GM19397 (cell line): ENCODE data around the gene MTRFR.

Experiments used
- ATAC-seq: cut with Tn5 transposase; IDR thresholded peaks from one replicate; pipeline ENCODE4 v1.9.1; 2021; ENCODE audit warnings: mild to moderate bottlenecking, moderate library complexity; ENCODE audit not compliant: unreplicated experiment

The MTRFR gene

DNA sequence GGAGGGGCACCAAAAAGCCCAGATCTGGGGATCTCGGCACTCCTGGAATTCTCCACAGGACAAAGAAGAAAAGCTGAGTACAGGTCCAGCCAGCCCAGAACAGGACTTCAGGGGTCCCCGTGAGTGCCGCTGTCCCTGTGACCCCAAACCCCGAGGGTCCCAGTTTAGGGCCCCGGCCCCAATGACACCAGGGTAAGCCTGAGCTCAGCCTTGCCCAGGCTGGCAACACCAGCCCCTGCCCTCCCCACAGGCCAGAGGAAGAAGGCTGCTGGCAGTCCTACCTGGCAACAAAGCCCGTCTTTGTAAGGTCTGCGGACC lies 36.6 kb downstream of the MTRFR start:
- ATAC-seq: no peak

- peak; percentile 5 for ATAC-seq
Observed at GRCh38 chr12:123270214-123271000, 37.2 kb downstream of the MTRFR start.

DNA sequence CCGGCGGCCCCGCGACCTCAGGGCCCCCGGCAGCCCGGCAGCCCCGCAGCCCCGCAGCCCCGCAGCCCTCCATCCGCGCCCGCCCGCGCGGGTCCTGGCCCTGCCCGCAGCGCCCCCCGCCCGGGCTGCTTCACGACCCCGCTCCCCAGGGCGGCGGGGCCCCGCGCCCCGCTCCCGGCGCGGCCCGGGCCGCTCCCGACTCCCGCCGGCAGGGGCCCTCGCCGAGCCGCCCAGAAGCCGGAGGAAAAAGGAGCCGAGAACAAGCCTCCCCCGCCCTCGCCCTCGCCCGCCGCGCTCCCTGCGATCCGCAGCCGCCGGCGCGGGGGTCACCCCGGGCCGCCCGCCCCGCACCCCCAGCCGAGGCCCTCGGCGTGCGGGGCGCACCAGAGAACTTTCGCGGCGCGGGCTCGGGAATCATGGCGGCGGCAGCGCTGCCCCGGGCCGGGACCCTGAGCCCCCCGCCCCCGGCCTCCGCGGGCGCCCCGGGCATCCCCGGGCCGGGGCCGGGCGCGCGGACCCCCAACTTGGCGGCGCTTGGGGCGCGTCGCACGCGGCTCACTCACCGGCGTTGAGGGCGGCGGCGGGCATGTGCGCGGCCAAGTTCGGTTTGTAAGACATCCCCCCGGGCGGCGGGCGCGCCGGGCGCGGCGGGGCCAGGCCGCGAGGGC lies 37.9 kb downstream of the MTRFR start:
- ATAC-seq: peak; percentile 59

- no peak for ATAC-seq
Observed at GRCh38 chr12:123273166-123273565, 39.9 kb downstream of the MTRFR start.

DNA sequence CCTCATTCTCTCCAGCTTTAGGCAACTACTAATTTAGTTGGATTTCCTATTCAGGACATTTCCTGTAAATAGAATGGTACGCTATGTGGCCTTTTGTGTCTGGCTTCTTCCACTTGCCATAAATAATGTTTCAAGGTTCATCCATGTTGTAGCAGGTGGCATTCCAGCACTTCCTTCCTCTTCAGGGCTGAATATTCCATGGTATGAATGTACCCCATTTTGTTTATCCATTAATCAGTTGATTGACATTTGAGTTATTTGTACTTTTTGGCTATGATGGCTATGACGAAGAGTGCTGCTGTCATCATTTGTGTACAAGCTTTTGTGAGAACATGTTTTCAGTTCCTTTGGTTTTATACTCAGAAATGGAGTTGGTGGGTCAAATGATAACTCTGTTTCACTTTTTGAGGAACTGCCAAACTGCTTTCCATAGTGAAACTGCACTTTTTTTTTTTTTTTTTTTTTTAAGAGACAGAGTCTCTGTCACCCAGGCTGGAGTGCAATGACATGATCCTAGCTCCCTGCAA lies 44.9 kb downstream of the MTRFR start:
- ATAC-seq: no peak

- ATAC-seq: no peak
Observed at GRCh38 chr12:123280971-123281370, 47.7 kb downstream of the MTRFR start.

DNA sequence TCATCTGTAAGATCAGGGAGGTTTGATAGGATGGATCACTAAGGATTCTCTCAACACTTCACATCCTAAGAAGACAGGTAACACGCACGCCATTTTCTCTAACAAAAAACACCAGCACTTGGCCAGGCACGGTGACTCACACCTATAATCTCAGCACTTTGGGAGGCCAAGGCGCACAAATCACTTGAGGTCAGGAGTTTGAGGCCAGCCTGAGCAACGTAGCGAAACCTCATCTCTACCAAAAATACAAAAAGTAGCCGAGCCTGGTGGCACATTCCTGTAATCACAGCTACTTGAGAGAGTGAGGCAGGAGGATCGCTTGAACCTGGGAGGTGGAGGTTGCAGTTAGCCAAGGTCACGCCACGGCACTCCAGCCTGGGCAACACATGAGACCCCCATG lies 48.9 kb downstream of the MTRFR start:
- no peak for ATAC-seq

- ATAC-seq: no peak
Observed at GRCh38 chr12:123283461-123283860, 50.2 kb downstream of the MTRFR start.

- no peak for ATAC-seq
Observed at GRCh38 chr12:123284669-123285068, 51.4 kb downstream of the MTRFR start.

DNA sequence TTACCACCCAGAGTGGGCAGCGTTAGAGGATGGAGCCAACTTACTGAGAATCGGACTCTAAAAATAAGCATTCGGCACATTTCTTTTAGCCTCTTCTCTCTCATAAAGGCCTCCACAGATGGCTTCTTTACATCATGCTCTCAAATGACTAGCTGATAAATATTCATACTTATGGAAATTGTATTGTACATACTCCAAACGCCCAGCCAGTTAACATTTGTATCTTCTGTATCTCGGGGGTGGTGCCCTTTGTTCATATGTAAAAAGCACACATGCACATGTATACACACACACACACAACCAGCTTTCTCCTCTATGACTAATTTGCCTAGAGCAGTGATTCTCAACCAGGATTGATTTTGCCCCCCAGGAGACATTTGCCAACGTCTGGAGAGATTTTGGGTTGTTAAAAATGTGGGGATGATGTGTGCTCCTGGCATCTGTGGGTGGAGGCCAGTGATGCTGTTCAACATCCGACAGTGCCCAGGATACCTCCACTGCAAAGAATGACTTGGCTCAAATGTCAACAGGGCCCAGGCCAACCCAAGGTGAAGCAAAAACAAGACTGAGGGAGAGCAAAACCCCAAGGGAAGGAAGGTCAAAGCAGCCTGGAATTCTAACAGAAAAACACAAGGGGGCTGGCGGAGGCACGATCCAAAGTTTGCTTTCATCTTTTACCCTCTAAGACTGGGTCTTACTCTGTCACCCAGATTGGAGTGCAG lies 53.6 kb downstream of the MTRFR start:
- ATAC-seq: no peak

DNA sequence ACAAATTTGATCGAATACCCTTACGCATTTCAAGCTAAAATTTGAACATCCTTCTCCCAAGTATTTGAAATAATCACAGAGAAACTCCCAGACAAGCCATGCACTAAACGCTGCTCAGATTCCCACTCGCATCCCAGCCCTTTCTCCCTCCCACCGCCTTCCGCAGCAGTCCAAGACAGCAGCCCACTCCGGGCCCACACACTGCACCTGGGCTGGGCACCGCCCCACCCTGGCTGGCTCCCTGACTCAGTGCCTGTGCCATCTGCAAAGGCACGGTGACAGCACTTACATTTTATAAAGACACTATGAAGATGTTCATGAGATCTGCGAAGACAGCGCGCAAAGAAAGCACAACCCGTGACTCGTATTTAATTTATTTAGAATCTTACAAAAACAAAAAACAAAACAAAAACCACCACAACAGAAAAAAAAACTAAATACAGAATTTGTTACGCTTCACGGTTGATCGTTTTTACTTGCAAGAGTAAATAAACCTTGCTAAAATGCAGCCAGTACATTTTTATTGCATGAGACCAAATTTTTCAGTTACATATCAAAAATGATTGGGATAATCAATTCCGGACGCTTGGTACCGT lies 55.6 kb downstream of the MTRFR start:
- ATAC-seq: no peak

- no peak for ATAC-seq
Observed at GRCh38 chr12:123289911-123290310, 56.7 kb downstream of the MTRFR start.

DNA sequence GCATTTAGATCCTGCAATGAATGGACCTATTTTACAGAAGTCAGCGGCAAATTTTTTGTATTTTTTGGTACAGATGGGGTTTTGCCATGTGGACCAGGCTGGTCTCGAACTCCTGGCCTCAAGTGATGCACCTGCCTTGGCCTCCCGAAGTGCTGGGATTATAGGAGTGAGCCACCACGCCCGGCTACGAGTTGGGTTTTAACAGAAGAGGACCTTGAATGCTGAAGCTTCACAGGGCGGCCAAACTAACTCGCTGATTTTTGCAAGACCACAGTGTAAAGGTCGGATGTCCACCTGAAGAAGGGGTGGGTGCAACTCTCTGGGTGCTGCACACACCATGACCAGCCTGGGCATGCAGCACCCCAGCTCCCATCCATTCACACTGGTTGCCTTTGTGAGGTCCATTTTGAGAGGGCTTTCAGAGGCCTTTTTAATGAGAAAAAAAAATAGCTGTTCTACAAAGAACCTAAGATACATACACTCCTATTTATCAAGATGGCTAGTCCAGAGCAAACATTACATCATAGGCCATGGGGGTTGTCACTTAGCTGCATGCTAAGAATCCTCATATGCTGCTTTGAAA lies 60.0 kb downstream of the MTRFR start:
- no peak for ATAC-seq

DNA sequence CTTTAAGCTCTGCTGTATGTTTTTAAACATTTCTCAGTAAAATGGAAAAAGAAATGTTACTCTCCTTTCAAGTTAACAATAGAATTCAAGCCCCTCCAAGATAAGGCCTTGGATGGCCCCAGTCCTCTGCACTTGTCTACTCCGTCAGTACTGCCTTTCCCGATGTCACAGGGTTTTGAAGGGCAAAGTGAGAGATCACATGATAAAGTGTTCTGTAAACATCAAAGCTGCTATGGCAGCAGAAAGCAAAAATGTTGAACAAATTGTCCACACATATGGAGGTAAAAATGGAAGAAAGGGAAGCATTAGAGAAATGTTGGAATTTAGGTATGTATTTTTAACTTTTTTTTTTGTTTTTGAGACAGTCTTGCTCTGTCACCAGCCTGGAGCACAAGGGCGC lies 71.9 kb downstream of the MTRFR start:
- ATAC-seq: no peak

DNA sequence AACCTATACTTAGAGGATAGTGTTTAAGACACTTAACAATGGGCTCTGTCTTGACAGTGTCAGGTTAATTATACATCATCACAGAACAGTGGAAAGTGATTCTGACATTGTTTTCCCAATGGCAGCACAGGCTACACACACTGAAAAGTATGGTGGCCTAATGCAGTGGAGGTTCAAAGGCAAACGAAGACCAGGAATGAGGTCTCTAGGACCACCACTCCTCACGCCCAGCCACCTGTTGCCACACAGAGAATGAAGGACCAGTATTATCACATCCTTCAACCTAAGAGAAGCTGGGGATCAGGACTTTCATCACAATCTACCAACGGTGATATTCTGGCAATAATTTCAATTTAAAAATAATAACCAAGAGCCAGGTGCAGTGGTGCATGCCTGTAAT lies 73.0 kb downstream of the MTRFR start:
- no peak for ATAC-seq
